ENCODE measurements around the gene MRPL54. TPM values are rescaled to one million over a fixed set of nuclear protein-coding genes. Genes with fewer than 3 reads are reported as not detected.

MRPL54 gene
- total RNA-seq, 1 experiment from 2014 or later: 46.4 TPM

GRCh38 chr19:3768015-3768747, 5.7 kb downstream of the MRPL54 start:
- TF ChIP-seq, protein P1, sequence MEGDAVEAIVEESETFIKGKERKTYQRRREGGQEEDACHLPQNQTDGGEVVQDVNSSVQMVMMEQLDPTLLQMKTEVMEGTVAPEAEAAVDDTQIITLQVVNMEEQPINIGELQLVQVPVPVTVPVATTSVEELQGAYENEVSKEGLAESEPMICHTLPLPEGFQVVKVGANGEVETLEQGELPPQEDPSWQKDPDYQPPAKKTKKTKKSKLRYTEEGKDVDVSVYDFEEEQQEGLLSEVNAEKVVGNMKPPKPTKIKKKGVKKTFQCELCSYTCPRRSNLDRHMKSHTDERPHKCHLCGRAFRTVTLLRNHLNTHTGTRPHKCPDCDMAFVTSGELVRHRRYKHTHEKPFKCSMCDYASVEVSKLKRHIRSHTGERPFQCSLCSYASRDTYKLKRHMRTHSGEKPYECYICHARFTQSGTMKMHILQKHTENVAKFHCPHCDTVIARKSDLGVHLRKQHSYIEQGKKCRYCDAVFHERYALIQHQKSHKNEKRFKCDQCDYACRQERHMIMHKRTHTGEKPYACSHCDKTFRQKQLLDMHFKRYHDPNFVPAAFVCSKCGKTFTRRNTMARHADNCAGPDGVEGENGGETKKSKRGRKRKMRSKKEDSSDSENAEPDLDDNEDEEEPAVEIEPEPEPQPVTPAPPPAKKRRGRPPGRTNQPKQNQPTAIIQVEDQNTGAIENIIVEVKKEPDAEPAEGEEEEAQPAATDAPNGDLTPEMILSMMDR (IDR thresholded peaks at IDR 0.05; ENCODE audit: insufficient read depth in 1 of 2, low read depth in 1 of 2, low read length in 1 of 2, severe bottlenecking in 1 of 2, unreplicated experiment in 1 of 2): no peak
- intact Hi-C loops (cut with micrococcal nuclease; ENCODE audit: unreplicated experiment): no loop called here
- ChIA-PET POLR2A (no interaction called here), CTCF (no interaction called here)
- Mint-ChIP-seq H3K36me3 (ENCODE audit: insufficient read depth, unreplicated experiment) (peaks cover 11% of the 10 kb centered on the region), H3K9me3 (ENCODE audit: unreplicated experiment) (no peaks in the 10 kb centered on the region), H3K4me3 (ENCODE audit: unreplicated experiment) (no peak overlapping the region), H3K4me1 (ENCODE audit: low read depth, unreplicated experiment) (no peaks in the 10 kb centered on the region), H3K27ac (ENCODE audit: unreplicated experiment) (no peak overlapping the region), H3K27me3 (ENCODE audit: insufficient read depth, unreplicated experiment) (no peaks in the 10 kb centered on the region)
- no peak for DNase-seq
- Histone ChIP-seq H3K36me3 (ENCODE audit: control insufficient read depth, insufficient read depth, low read length) (peaks cover 2% of the 10 kb centered on the region), H3K9me3 (no peaks in the 10 kb centered on the region), H3K4me1 (peaks cover 2% of the 10 kb centered on the region; the same call in 1 of the 2 replicates), H3K4me3 (ENCODE audit: low read depth, low read length) (no peak overlapping the region), H3K27me3 (replicated peaks; ENCODE audit: control insufficient read depth, insufficient read depth, low read length) (no peaks in the 10 kb centered on the region)
- no TSS peak for BruUV-seq (replicated peaks)

- no peak overlapping the region for H3K4me3 Mint-ChIP-seq (ENCODE audit: unreplicated experiment)
- no peaks in the 10 kb centered on the region for H3K9me3 Mint-ChIP-seq (ENCODE audit: unreplicated experiment)
- intact Hi-C loops (cut with micrococcal nuclease; ENCODE audit: unreplicated experiment): no loop called here
- TF ChIP-seq, protein P1 (IDR thresholded peaks at IDR 0.05; ENCODE audit: insufficient read depth in 1 of 2, low read depth in 1 of 2, low read length in 1 of 2, severe bottlenecking in 1 of 2, unreplicated experiment in 1 of 2): no peak
- peaks cover 11% of the 10 kb centered on the region for H3K36me3 Mint-ChIP-seq (ENCODE audit: insufficient read depth, unreplicated experiment)
- no peak overlapping the region for H3K27ac Mint-ChIP-seq (ENCODE audit: unreplicated experiment)
- no peaks in the 10 kb centered on the region for H3K4me1 ChIP-seq
- POLR2A ChIA-PET: no interaction called here
- CTCF ChIA-PET: no interaction called here
- no peaks in the 10 kb centered on the region for H3K27me3 ChIP-seq (replicated peaks; ENCODE audit: control insufficient read depth, insufficient read depth, low read length)
- H3K27me3 Mint-ChIP-seq (ENCODE audit: insufficient read depth, unreplicated experiment): no peaks in the 10 kb centered on the region
- peaks cover 2% of the 10 kb centered on the region for H3K36me3 ChIP-seq (ENCODE audit: control insufficient read depth, insufficient read depth, low read length)
- no peak overlapping the region for H3K4me3 ChIP-seq (ENCODE audit: low read depth, low read length)
- no TSS peak for BruUV-seq (replicated peaks)
- H3K9me3 ChIP-seq: no peaks in the 10 kb centered on the region
- no peaks in the 10 kb centered on the region for H3K4me1 Mint-ChIP-seq (ENCODE audit: low read depth, unreplicated experiment)
- DNase-seq: no peak
Observed at GRCh38 chr19:3768748-3769099, 6.2 kb downstream of the MRPL54 start.

- Histone ChIP-seq H3K4me1 (no peaks in the 10 kb centered on the region), H3K27me3 (replicated peaks; ENCODE audit: control insufficient read depth, insufficient read depth, low read length) (no peaks in the 10 kb centered on the region), H3K9me3 (no peaks in the 10 kb centered on the region), H3K4me3 (ENCODE audit: low read depth, low read length) (no peak overlapping the region), H3K36me3 (ENCODE audit: control insufficient read depth, insufficient read depth, low read length) (peaks cover 2% of the 10 kb centered on the region)
- intact Hi-C loops (cut with micrococcal nuclease; ENCODE audit: unreplicated experiment): no loop called here
- DNase-seq: no peak
- H3K36me3 Mint-ChIP-seq (ENCODE audit: insufficient read depth, unreplicated experiment): peaks cover 11% of the 10 kb centered on the region
- no peaks in the 10 kb centered on the region for H3K9me3 Mint-ChIP-seq (ENCODE audit: unreplicated experiment)
- no TSS peak for BruUV-seq (replicated peaks)
- H3K4me3 Mint-ChIP-seq (ENCODE audit: unreplicated experiment): no peak overlapping the region
- POLR2A ChIA-PET: no interaction called here
- TF ChIP-seq, protein P1 (IDR thresholded peaks at IDR 0.05; ENCODE audit: insufficient read depth in 1 of 2, low read depth in 1 of 2, low read length in 1 of 2, severe bottlenecking in 1 of 2, unreplicated experiment in 1 of 2): no peak
- CTCF ChIA-PET: no interaction called here
- H3K27me3 Mint-ChIP-seq (ENCODE audit: insufficient read depth, unreplicated experiment): no peaks in the 10 kb centered on the region
- H3K4me1 Mint-ChIP-seq (ENCODE audit: low read depth, unreplicated experiment): no peaks in the 10 kb centered on the region
- H3K27ac Mint-ChIP-seq (ENCODE audit: unreplicated experiment): no peak overlapping the region
Observed at GRCh38 chr19:3769494-3769893, 7.0 kb downstream of the MRPL54 start.

All from Caco-2 (cell line).